HG03135 (cell line): ENCODE data around the gene ESPL1.
A peak's percentile ranks its signal among the peaks of the same experiment; 100 is the strongest.

Experiments used
- ATAC-seq: cut with Tn5 transposase; IDR thresholded peaks from one replicate; pipeline ENCODE4 v1.9.1; 2021; ENCODE audit warnings: mild to moderate bottlenecking, moderate library complexity; ENCODE audit not compliant: unreplicated experiment

Gene ESPL1

GRCh38 chr12:53267999-53268629, at the start of gene ESPL1:
Gene ESPL1, plus strand, starts transcription at chr12:53268299. Its CDS starts 468 bp downstream, at chr12:53268767.
- peak; percentile 70 for ATAC-seq

- ATAC-seq, result no peak
These were observed 49.4 kb upstream of the ESPL1 start for GRCh38 chr12:53218551-53219291.

GRCh38 chr12:53219292-53219955, 48.7 kb upstream of the ESPL1 start:
- peak; percentile 17 for ATAC-seq

- ATAC-seq, result peak; percentile 26
These were observed 48.0 kb upstream of the ESPL1 start for GRCh38 chr12:53219956-53220693.

- peak; percentile 49 for ATAC-seq
These were observed 47.4 kb upstream of the ESPL1 start for GRCh38 chr12:53220694-53221202.

GRCh38 chr12:53221203-53222080, 46.7 kb upstream of the ESPL1 start:
- ATAC-seq, result peak; percentile 27

GRCh38 chr12:53222170-53222721, 45.9 kb upstream of the ESPL1 start:
- no peak for ATAC-seq

- no peak for ATAC-seq
These were observed 45.3 kb upstream of the ESPL1 start for GRCh38 chr12:53222806-53223261.

GRCh38 chr12:53223389-53224060, 44.6 kb upstream of the ESPL1 start:
- ATAC-seq, result no peak

- no peak for ATAC-seq
These were observed 43.8 kb upstream of the ESPL1 start for GRCh38 chr12:53224061-53224896.

GRCh38 chr12:53224897-53225634, 43.0 kb upstream of the ESPL1 start:
- no peak for ATAC-seq

GRCh38 chr12:53225635-53226424, 42.3 kb upstream of the ESPL1 start:
- ATAC-seq, result no peak

- ATAC-seq, result no peak
These were observed 41.3 kb upstream of the ESPL1 start for GRCh38 chr12:53226815-53227214.

- ATAC-seq, result no peak
These were observed 40.8 kb upstream of the ESPL1 start for GRCh38 chr12:53227341-53227740.

GRCh38 chr12:53227836-53228235, 40.3 kb upstream of the ESPL1 start:
- no peak for ATAC-seq

GRCh38 chr12:53229454-53229853, 38.6 kb upstream of the ESPL1 start:
- ATAC-seq, result no peak
